Mesendoderm (in vitro differentiated cells): Measurements from ENCODE around the gene HBP1.

Source experiments
- DNase-seq: peaks from one replicate; pipeline ENCODE4 v3.0.0; 2013
- H2AK5ac ChIP-seq: 2 replicates; pipeline ENCODE4 v1.6.1; 2013; ENCODE audit warnings: low read length, inconsistent platforms
- H2BK120ac ChIP-seq: 2 replicates; pipeline ENCODE4 v1.6.1; 2013; ENCODE audit warnings: low read depth, mild to moderate bottlenecking, low read length, moderate library complexity, mixed read lengths
- H2BK15ac ChIP-seq: replicated peaks from 2 replicates; pipeline ENCODE4 v1.6.1; 2013; ENCODE audit warnings: low read depth, mild to moderate bottlenecking, moderate library complexity
- H2BK5ac ChIP-seq: 2 replicates; pipeline ENCODE4 v1.6.1; 2013; ENCODE audit warnings: low read length, inconsistent platforms
- H3K18ac ChIP-seq: 2 replicates; pipeline ENCODE4 v1.6.1; 2013; ENCODE audit warnings: mild to moderate bottlenecking, low read length, mixed read lengths
- H3K23ac ChIP-seq: one replicate; pipeline ENCODE4 v1.6.1; 2013; ENCODE audit warnings: low read length
- H3K27ac ChIP-seq: 2 replicates; pipeline ENCODE4 v1.5.1; 2013; ENCODE audit warnings: low read depth, mild to moderate bottlenecking, inconsistent platforms, low read length, moderate library complexity
- H3K27me3 ChIP-seq: 2 replicates; pipeline ENCODE4 v1.6.1; 2013; ENCODE audit warnings: low read length, control low read depth, mild to moderate bottlenecking, inconsistent platforms; ENCODE audit not compliant: insufficient read depth, poor library complexity
- H3K36me3 ChIP-seq: 2 replicates; pipeline ENCODE4 v1.6.1; 2013; ENCODE audit warnings: low read length, inconsistent platforms; ENCODE audit not compliant: control insufficient read depth, insufficient read depth
- H3K4ac ChIP-seq: one replicate; pipeline ENCODE4 v1.6.1; 2013; ENCODE audit warnings: low read depth, mild to moderate bottlenecking, low read length, moderate library complexity
- H3K4me1 ChIP-seq: 2 replicates; pipeline ENCODE4 v1.6.1; 2013; ENCODE audit warnings: low read depth, low read length, inconsistent platforms; ENCODE audit not compliant: control insufficient read depth
- H3K4me2 ChIP-seq: 2 replicates; pipeline ENCODE4 v1.6.1; 2013; ENCODE audit warnings: low read length
- H3K4me3 ChIP-seq: 2 replicates; pipeline ENCODE4 v1.5.1; 2013; ENCODE audit warnings: mild to moderate bottlenecking, low read length
- H3K56ac ChIP-seq: one replicate; pipeline ENCODE4 v1.6.1; 2013; ENCODE audit warnings: low read length
- H3K79me1 ChIP-seq: 2 replicates; pipeline ENCODE4 v1.6.1; 2013; ENCODE audit warnings: low read length, inconsistent platforms
- H3K79me2 ChIP-seq: 2 replicates; pipeline ENCODE4 v1.6.1; 2013; ENCODE audit warnings: mild to moderate bottlenecking, low read length; ENCODE audit not compliant: control insufficient read depth, insufficient read depth
- H3K9ac ChIP-seq: 2 replicates; pipeline ENCODE4 v1.6.1; 2013; ENCODE audit warnings: low read length, inconsistent platforms
- H4K5ac ChIP-seq: one replicate; pipeline ENCODE4 v1.6.1; 2013; ENCODE audit warnings: low read length
- H4K8ac ChIP-seq: one replicate; pipeline ENCODE4 v1.6.1; 2013; ENCODE audit warnings: low read depth, mild to moderate bottlenecking, control low read depth, low read length, moderate library complexity
- WGBS: extraction: QIAGEN DNeasy Blood & Tissue Kit; methylation state at CpG from one replicate; pipeline ENCODE4 v1.1.7; 2013; ENCODE audit warnings: low lambda C conversion rate, missing lambda C conversion rate; ENCODE audit not compliant: insufficient coverage; ENCODE audit errors: extremely low coverage; 5-methylcytosine and 5-hydroxymethylcytosine counted together

HBP1 gene

GRCh38 chr7:107207459-107207858 is 38.7 kb downstream of the HBP1 start:
- Histone ChIP-seq H4K5ac (no peak overlapping the region), H3K23ac (no peak overlapping the region), H3K79me1 (no peaks in the 10 kb centered on the region), H3K4me3 (no peak overlapping the region), H3K9ac (no peak overlapping the region), H3K4me2 (no peak overlapping the region), H3K18ac (no peak overlapping the region), H3K36me3 (peaks cover 2% of the 10 kb centered on the region), H2AK5ac (no peak overlapping the region), H3K27me3 (no peaks in the 10 kb centered on the region), H2BK15ac (no peak overlapping the region), H3K27ac (no peak overlapping the region), H4K8ac (no peak overlapping the region), H3K4ac (no peak overlapping the region), H2BK120ac (no peak overlapping the region), H2BK5ac (no peak overlapping the region), H3K56ac (no peak overlapping the region), H3K4me1 (peaks cover 2% of the 10 kb centered on the region), H3K79me2 (no peaks in the 10 kb centered on the region)
- no CpG with 5 or more reads among the region's 5 CpGs for WGBS
- no peak for DNase-seq

- Histone ChIP-seq H3K79me1 (no peaks in the 10 kb centered on the region), H2BK120ac (no peak overlapping the region), H3K4ac (no peak overlapping the region), H3K23ac (no peak overlapping the region), H3K36me3 (peaks cover 2% of the 10 kb centered on the region), H3K4me3 (no peak overlapping the region), H3K18ac (no peak overlapping the region), H3K56ac (no peak overlapping the region), H2BK5ac (no peak overlapping the region), H3K79me2 (no peaks in the 10 kb centered on the region), H3K4me2 (no peak overlapping the region), H2BK15ac (no peak overlapping the region), H2AK5ac (no peak overlapping the region), H3K9ac (no peak overlapping the region), H3K27me3 (no peaks in the 10 kb centered on the region), H3K4me1 (peaks cover 2% of the 10 kb centered on the region), H4K5ac (no peak overlapping the region), H3K27ac (no peak overlapping the region), H4K8ac (no peak overlapping the region)
- no peak for DNase-seq
- no CpG with 5 or more reads among the region's 3 CpGs for WGBS
Observed at GRCh38 chr7:107208024-107208521, 39.3 kb downstream of the HBP1 start.

DNA sequence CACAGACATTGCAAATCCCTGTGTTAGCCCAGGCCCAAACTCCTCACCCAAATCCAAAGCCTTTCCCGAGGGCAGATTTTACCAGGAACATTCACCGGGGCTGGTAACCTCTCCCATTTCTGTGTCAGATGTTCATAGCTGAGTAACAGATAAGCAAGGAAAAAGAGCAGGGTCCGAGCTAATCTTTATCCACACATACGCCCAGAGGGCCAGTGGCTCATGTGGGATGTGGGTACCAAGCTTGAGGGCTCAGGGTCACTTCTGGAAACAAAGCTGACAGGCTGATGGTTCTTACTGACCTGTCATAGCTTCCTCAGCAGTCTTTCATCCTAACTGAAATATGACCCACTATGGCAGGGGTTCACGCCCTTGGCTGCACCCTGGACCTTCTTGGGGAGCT is 39.8 kb downstream of the HBP1 start:
- peaks cover 2% of the 10 kb centered on the region for H3K4me1 ChIP-seq
- no peak overlapping the region for H2BK15ac ChIP-seq
- no peak overlapping the region for H2BK120ac ChIP-seq
- WGBS, result no CpG with 5 or more reads among the region's 5 CpGs
- H3K79me1 ChIP-seq, result no peaks in the 10 kb centered on the region
- H3K9ac ChIP-seq, result no peak overlapping the region
- no peak overlapping the region for H3K18ac ChIP-seq
- H3K27me3 ChIP-seq, result no peaks in the 10 kb centered on the region
- no peak overlapping the region for H3K4me3 ChIP-seq
- H4K5ac ChIP-seq, result no peak overlapping the region
- no peak overlapping the region for H3K56ac ChIP-seq
- no peak overlapping the region for H3K4me2 ChIP-seq
- no peak overlapping the region for H4K8ac ChIP-seq
- H3K23ac ChIP-seq, result no peak overlapping the region
- no peak for DNase-seq
- H3K79me2 ChIP-seq, result no peaks in the 10 kb centered on the region
- H3K27ac ChIP-seq, result no peak overlapping the region
- no peak overlapping the region for H3K4ac ChIP-seq
- no peak overlapping the region for H2BK5ac ChIP-seq
- H2AK5ac ChIP-seq, result no peak overlapping the region
- peaks cover 2% of the 10 kb centered on the region for H3K36me3 ChIP-seq

DNA sequence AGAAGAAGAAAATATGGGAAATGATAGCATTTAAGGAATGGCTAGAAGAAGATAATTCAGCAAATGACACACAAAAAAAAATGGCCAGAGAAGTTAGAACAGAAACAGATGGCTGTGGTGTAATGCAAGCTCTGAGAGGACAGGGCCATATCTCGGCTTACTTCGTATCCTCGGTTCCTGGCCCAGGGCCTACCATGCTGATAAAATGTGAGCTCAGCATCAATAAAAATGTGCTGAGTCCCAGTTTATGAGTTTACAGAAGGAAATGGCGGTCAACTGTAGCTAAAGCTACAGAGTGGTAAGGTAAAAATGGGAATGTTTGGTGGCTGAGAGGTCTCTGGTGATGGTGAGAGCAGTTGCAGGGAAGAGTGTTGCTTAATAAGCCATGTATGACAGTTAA is 40.8 kb downstream of the HBP1 start:
- Histone ChIP-seq H3K18ac (no peak overlapping the region), H3K36me3 (peaks cover 2% of the 10 kb centered on the region), H2BK15ac (no peak overlapping the region), H3K79me1 (no peaks in the 10 kb centered on the region), H2BK5ac (no peak overlapping the region), H2AK5ac (no peak overlapping the region), H2BK120ac (no peak overlapping the region), H3K23ac (no peak overlapping the region), H3K4me3 (no peak overlapping the region), H3K9ac (no peak overlapping the region), H3K27me3 (no peaks in the 10 kb centered on the region), H3K4me1 (peaks cover 2% of the 10 kb centered on the region), H4K5ac (no peak overlapping the region), H3K4me2 (no peak overlapping the region), H3K27ac (no peak overlapping the region), H3K4ac (no peak overlapping the region), H3K79me2 (no peaks in the 10 kb centered on the region), H4K8ac (no peak overlapping the region), H3K56ac (no peak overlapping the region)
- no CpG with 5 or more reads among the region's 4 CpGs for WGBS
- DNase-seq, result no peak

GRCh38 chr7:107210400-107210799 is 41.6 kb downstream of the HBP1 start:
- H3K4me3 ChIP-seq, result no peak overlapping the region
- H3K4ac ChIP-seq, result no peak overlapping the region
- WGBS, result no CpG with 5 or more reads among the region's 4 CpGs
- no peaks in the 10 kb centered on the region for H3K79me2 ChIP-seq
- H3K9ac ChIP-seq, result no peak overlapping the region
- no peak overlapping the region for H2BK120ac ChIP-seq
- H4K5ac ChIP-seq, result no peak overlapping the region
- H3K56ac ChIP-seq, result no peak overlapping the region
- no peaks in the 10 kb centered on the region for H3K4me1 ChIP-seq
- no peak overlapping the region for H2BK5ac ChIP-seq
- no peak overlapping the region for H2AK5ac ChIP-seq
- no peak overlapping the region for H4K8ac ChIP-seq
- H3K4me2 ChIP-seq, result no peak overlapping the region
- H3K79me1 ChIP-seq, result no peaks in the 10 kb centered on the region
- H2BK15ac ChIP-seq, result no peak overlapping the region
- no peaks in the 10 kb centered on the region for H3K27me3 ChIP-seq
- H3K27ac ChIP-seq, result no peak overlapping the region
- no peak overlapping the region for H3K23ac ChIP-seq
- peak; percentile 10 for DNase-seq
- peaks cover 2% of the 10 kb centered on the region for H3K36me3 ChIP-seq
- no peak overlapping the region for H3K18ac ChIP-seq

GRCh38 chr7:107212725-107213124 is 43.9 kb downstream of the HBP1 start:
- no peak overlapping the region for H2BK5ac ChIP-seq
- H3K79me1 ChIP-seq, result no peaks in the 10 kb centered on the region
- no peak overlapping the region for H2BK15ac ChIP-seq
- H3K56ac ChIP-seq, result no peak overlapping the region
- no peaks in the 10 kb centered on the region for H3K36me3 ChIP-seq
- no peaks in the 10 kb centered on the region for H3K27me3 ChIP-seq
- no peak overlapping the region for H3K4me3 ChIP-seq
- no peak overlapping the region for H3K4ac ChIP-seq
- WGBS, result no CpG with 5 or more reads among the region's 2 CpGs
- no peak overlapping the region for H3K23ac ChIP-seq
- H3K4me1 ChIP-seq, result no peaks in the 10 kb centered on the region
- H4K8ac ChIP-seq, result no peak overlapping the region
- no peak overlapping the region for H3K4me2 ChIP-seq
- H2BK120ac ChIP-seq, result no peak overlapping the region
- H4K5ac ChIP-seq, result no peak overlapping the region
- H3K18ac ChIP-seq, result no peak overlapping the region
- no peaks in the 10 kb centered on the region for H3K79me2 ChIP-seq
- H3K9ac ChIP-seq, result no peak overlapping the region
- no peak overlapping the region for H3K27ac ChIP-seq
- H2AK5ac ChIP-seq, result no peak overlapping the region
- no peak for DNase-seq
